Measurements from ENCODE around the gene CLDN10.

GRCh38 chr13:95524264-95524901 is 28.1 kb upstream of the CLDN10 start:
- TF ChIP-seq EZH2 (IDR thresholded peaks at IDR 0.05; ENCODE audit: low read depth) (no peak), CTCF (conservative IDR thresholded peaks at IDR 0.05) (no peak)
